Measurements from ENCODE around the gene FYCO1. TPM values are rescaled to one million over a fixed set of nuclear protein-coding genes. Genes with fewer than 3 reads are reported as not detected.

Gene FYCO1
- total RNA-seq, 1 donor from 2014 or later, result 31.8 TPM

DNA sequence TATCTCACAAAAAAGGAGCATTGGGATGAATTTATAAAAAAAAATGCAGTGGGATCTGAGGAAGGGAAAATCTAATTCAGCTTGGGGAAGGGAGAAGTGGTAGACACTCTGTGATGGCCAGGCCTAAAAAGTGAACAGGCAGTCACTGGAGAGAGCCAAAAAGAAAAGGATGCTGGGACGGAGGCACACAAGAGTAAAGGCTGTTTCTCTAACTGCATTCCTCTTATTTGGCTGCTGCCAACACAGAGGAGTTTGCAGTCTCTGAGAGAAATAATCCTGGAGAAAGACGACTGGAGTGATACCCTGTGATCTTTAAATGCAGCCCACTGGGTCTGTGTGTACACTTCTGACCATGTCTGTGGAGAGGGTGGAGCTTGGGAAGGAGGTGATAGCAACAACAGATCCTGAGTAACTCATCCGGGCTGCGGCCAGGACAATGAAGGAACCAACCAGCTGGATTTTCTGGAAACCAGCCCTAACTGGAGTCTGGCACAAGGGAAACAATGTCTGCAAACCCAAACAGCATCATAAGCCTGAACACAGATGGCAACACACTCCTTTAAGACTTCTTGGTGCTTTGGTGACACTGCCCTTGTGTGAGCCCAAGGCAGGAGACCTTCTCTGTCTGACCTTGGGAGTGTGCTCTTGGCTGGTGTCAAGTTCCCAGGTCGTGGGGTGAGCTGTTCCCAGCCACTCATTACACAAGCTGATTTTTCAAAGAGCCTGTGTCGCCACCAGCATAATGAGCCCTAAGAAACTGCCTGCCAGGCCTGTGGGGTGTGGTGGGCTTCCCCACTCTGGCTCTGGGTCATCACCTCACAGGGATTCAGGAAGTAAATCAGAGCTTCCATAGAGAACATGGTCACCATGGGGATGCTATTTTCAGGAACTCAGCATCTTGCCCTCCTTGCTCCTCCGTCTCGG, 8.0 kb downstream of the FYCO1 start:
- no peaks in the 10 kb centered on the region for H3K27me3 Mint-ChIP-seq (ENCODE audit: unreplicated experiment)
- H3K9me3 Mint-ChIP-seq (ENCODE audit: unreplicated experiment), result no peaks in the 10 kb centered on the region
- peaks cover 14% of the 10 kb centered on the region for H3K36me3 Mint-ChIP-seq (ENCODE audit: unreplicated experiment)
- no peak overlapping the region for H3K4me3 Mint-ChIP-seq (ENCODE audit: unreplicated experiment)
- no peak for DNase-seq (ENCODE audit: extremely low spot score, unreplicated experiment)
- no peak overlapping the region for H3K27ac Mint-ChIP-seq (ENCODE audit: unreplicated experiment)
- peaks cover 26% of the 10 kb centered on the region for H3K4me1 Mint-ChIP-seq (ENCODE audit: unreplicated experiment)
- TF ChIP-seq, protein P1, sequence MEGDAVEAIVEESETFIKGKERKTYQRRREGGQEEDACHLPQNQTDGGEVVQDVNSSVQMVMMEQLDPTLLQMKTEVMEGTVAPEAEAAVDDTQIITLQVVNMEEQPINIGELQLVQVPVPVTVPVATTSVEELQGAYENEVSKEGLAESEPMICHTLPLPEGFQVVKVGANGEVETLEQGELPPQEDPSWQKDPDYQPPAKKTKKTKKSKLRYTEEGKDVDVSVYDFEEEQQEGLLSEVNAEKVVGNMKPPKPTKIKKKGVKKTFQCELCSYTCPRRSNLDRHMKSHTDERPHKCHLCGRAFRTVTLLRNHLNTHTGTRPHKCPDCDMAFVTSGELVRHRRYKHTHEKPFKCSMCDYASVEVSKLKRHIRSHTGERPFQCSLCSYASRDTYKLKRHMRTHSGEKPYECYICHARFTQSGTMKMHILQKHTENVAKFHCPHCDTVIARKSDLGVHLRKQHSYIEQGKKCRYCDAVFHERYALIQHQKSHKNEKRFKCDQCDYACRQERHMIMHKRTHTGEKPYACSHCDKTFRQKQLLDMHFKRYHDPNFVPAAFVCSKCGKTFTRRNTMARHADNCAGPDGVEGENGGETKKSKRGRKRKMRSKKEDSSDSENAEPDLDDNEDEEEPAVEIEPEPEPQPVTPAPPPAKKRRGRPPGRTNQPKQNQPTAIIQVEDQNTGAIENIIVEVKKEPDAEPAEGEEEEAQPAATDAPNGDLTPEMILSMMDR (IDR thresholded peaks at IDR 0.05), result no peak

DNA sequence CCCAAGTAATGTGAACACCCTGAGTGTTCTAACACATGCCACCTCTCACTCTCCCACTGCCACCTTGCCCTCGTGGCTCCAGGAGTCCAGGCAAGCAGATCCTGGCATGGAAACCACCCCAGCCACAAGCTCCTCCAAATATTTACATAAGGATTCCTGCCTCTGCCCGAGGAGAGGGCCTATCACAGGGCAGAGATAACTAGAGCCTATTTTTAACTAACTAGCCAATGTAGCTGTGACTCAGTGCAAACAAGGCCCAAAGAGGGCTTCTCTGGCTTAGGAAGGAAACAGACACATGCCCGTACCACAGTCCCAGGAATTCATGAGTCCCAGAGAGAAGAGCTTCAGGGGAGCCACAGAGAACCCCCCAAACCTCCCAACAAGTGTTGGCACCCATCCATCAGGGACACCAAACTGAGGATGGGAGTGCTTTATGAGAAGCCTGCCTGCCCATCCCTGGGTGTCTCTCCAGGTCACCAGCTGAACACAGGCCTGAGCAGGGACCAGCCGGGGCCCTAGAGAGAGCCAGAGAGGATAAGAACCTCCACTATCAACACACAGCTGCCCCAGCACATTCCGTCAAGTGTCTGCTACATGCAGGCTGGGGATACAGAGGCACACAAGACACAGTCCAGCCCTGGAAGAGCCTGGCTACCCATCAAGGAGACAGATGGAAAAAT, 9.2 kb downstream of the FYCO1 start:
- peaks cover 26% of the 10 kb centered on the region for H3K4me1 Mint-ChIP-seq (ENCODE audit: unreplicated experiment)
- no peaks in the 10 kb centered on the region for H3K27me3 Mint-ChIP-seq (ENCODE audit: unreplicated experiment)

DNA sequence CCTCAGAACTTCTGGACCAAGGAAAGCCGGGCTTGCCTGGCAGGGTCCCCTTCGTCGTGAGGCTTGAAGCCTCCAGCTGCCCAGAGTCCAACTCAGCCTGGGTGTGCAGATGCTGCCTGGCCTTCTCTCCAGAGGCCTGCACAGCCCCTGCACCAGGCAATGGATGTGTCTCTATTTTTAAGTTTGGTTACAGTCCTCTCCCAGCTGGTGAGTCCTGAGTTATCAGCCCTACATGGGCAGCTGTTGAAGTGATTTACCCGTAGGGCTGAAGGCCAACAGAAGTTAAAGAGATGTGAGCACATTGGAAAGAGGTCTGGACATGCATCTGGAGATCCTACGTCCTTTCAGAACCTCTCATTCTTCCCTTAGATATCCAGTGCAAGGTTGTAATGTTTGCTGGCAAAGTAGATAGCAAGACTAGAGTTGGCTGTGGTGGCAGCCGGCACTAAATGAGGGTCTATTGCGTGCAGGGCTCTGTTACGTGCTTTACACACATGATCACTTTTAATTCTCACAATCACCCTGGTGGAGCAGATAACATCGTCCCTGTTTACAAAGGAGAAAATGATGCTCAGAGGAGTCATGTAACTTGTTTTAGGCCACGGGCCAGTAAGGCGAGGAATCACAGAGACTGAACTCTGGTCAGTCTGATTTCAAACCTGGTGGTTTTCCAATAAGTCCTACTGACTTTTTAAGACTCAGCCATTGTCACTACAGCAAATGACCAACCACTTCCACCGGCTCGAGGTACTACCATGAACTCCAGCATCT, 9.9 kb downstream of the FYCO1 start:
- Mint-ChIP-seq H3K27ac (ENCODE audit: unreplicated experiment) (peak overlapping the region; percentile 72), H3K36me3 (ENCODE audit: unreplicated experiment) (peaks cover 20% of the 10 kb centered on the region), H3K9me3 (ENCODE audit: unreplicated experiment) (no peaks in the 10 kb centered on the region), H3K4me3 (ENCODE audit: unreplicated experiment) (no peak overlapping the region), H3K4me1 (ENCODE audit: unreplicated experiment) (peaks cover 26% of the 10 kb centered on the region), H3K27me3 (ENCODE audit: unreplicated experiment) (no peaks in the 10 kb centered on the region)
- DNase-seq (ENCODE audit: extremely low spot score, unreplicated experiment), result no peak
- TF ChIP-seq, protein P1 (IDR thresholded peaks at IDR 0.05), result no peak

More for the DNA sequence above, 9.2 kb downstream of the FYCO1 start:
- H3K4me3 Mint-ChIP-seq (ENCODE audit: unreplicated experiment), result no peak overlapping the region
- no peak for DNase-seq (ENCODE audit: extremely low spot score, unreplicated experiment)
- H3K27ac Mint-ChIP-seq (ENCODE audit: unreplicated experiment), result peak overlapping the region; percentile 72
- H3K9me3 Mint-ChIP-seq (ENCODE audit: unreplicated experiment), result no peaks in the 10 kb centered on the region
- H3K36me3 Mint-ChIP-seq (ENCODE audit: unreplicated experiment), result peaks cover 15% of the 10 kb centered on the region
- TF ChIP-seq, protein P1 (IDR thresholded peaks at IDR 0.05), result no peak

DNA sequence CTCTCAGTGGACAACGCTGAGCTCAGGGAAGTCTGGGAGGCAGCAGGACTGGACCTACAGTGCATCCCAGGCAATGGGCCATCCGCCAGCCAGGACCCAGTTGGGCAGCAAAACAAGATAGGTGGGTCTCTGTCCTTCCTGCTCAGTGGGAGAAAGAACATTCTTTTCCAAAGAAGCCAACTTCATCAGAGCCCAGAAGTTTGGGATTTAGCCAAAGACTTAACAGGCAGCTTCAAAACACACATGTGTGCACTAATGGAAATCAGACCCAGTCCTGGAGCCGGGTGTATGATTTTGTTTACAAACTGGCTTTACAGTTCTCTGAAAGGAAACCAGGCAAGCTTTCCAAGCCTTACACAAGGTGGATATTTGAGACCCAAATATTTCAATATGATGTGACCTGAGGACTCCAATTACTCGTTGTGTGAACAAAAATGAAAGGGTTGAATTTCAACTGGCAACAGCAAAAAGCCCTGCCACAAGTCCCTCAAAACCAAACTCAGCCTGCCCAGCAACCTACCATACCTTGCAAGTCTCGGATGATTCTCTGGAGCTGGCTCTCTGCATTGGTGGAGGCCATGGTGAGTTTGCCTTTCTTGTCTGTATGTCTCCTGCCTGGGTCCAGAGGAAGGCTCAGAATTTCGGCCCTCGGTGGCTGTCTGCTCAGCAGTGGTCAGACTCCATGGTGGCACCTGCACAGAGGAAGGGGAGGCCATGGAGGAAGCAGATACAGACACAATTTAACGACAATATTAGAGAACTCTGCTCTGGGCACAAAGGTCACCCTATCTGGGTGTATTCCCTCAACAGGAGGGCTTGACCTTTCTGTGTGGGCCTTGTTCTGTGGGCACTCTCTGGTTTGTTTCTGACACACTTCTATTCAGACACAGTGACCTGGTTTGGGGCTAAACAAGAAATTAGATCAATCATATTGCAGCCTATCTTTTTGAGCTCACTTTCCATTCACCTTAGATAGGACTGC, 11.0 kb downstream of the FYCO1 start:
- H3K36me3 Mint-ChIP-seq (ENCODE audit: unreplicated experiment), result peaks cover 23% of the 10 kb centered on the region
- H3K27me3 Mint-ChIP-seq (ENCODE audit: unreplicated experiment), result no peaks in the 10 kb centered on the region
- no peak overlapping the region for H3K4me3 Mint-ChIP-seq (ENCODE audit: unreplicated experiment)
- no peak for DNase-seq (ENCODE audit: extremely low spot score, unreplicated experiment)
- H3K27ac Mint-ChIP-seq (ENCODE audit: unreplicated experiment), result no peak overlapping the region
- TF ChIP-seq, protein P1 (IDR thresholded peaks at IDR 0.05), result no peak
- H3K4me1 Mint-ChIP-seq (ENCODE audit: unreplicated experiment), result peaks cover 26% of the 10 kb centered on the region
- no peaks in the 10 kb centered on the region for H3K9me3 Mint-ChIP-seq (ENCODE audit: unreplicated experiment)
